Stomach (tissue), 9 donors: ENCODE measurements around the gene PROM2. TPM values are rescaled to one million over a fixed set of nuclear protein-coding genes. Genes with fewer than 3 reads are reported as not detected.

Experiments used
- DNase-seq, 2 donors: peaks; one replicate each; pipeline versions ENCODE4 v3.0.0 to v3.0.0-alpha.2; 2013 to 2019
- H3K27ac ChIP-seq, 5 donors: fragments of 200-600 bp in 4 of 5; sonication (generic) in 4 of 5; one replicate each; pipeline ENCODE4 v1.5.1; 2013 to 2019; ENCODE audit warnings: mild to moderate bottlenecking in 1 of 5, moderate library complexity in 1 of 5
- H3K27me3 ChIP-seq, 3 donors: fragments of 200-600 bp; sonication (generic); one replicate each; pipeline ENCODE4 v1.5.1; 2017 to 2019; ENCODE audit warnings: mixed run types in 1 of 3
- H3K36me3 ChIP-seq, 4 donors: fragments of 200-600 bp; sonication (generic); 1 replicate in 3 of 4; 2 replicates in 1 of 4; pipeline ENCODE4 v1.5.1; 2016 to 2019
- H3K4me1 ChIP-seq, 4 donors: fragments of 200-600 bp; sonication (generic); one replicate each; pipeline ENCODE4 v1.5.1; 2016 to 2019
- H3K4me3 ChIP-seq, 4 donors: fragments of 200-600 bp; sonication (generic) in 3 of 4; one replicate each; pipeline ENCODE4 v1.5.1; 2016 to 2019; ENCODE audit warnings: mild to moderate bottlenecking in 1 of 4
- H3K9me3 ChIP-seq, 4 donors: fragments of 200-600 bp; sonication (generic); one replicate each; pipeline ENCODE4 v1.5.1; 2016 to 2019
- CTCF ChIP-seq, 7 experiments: fragments of 450-650 bp in 4 of 7; fragments of 200-600 bp in 3 of 7; sonication (generic) in 3 of 7; IDR thresholded peaks; one replicate each; pipeline ENCODE4 v1.5.1; 2016 to 2019; ENCODE audit warnings: antibody characterized with exemption in 7 of 7, control low read depth in 2 of 7, mild to moderate bottlenecking in 1 of 7
- EP300 ChIP-seq: sonication (generic); formaldehyde crosslinking; IDR thresholded peaks from one replicate; pipeline ENCODE4 v1.6.1; 2017; ENCODE audit warnings: antibody characterized with exemption
- POLR2A ChIP-seq, 4 donors: fragments of 450-650 bp; IDR thresholded peaks; one replicate each; pipeline ENCODE4 v1.6.1; 2016; ENCODE audit warnings: antibody characterized with exemption in 4 of 4, control low read depth in 2 of 4, mild to moderate bottlenecking in 1 of 4, moderate library complexity in 1 of 4
- POLR2AphosphoS5 ChIP-seq, 3 donors: sonication (generic); formaldehyde crosslinking; IDR thresholded peaks; one replicate each; pipeline ENCODE4 v1.6.1; 2016; ENCODE audit warnings: antibody characterized with exemption in 3 of 3
- WGBS, 5 donors: extraction: QIAGEN DNeasy Blood & Tissue Kit in 3 of 5; methylation state at CpG; one replicate each; pipeline versions ENCODE4 v1.1.5 to v1.1.7; 2013 to 2018; 5-methylcytosine and 5-hydroxymethylcytosine counted together
- intact Hi-C: fragments of 100-400 bp; cut with DNase I; formaldehyde crosslinking; loops from one replicate; pipeline ENCODE4 v1.15.1; 2023; ENCODE audit warnings: low total_unique reads
- polyA plus RNA-seq, 3 donors: library from polyadenylated mRNA; stranded (reverse); fragments of 200-250 nt; gene quantifications; one replicate each; pipeline ENCODE4 v1.2.3, GENCODE V29; 2013
- total RNA-seq, 5 donors: library from RNA; depleted of rRNA; stranded (reverse); fragments of >200 nt; gene quantifications; one replicate each; pipeline versions ENCODE4 v1.1.0 to v1.2.3, GENCODE V29; 2014 to 2016
- donor health status: healthy with polysubstance abuse.
- donor health status: Bipolar disorder and iron deficiency.
- donor health status: healthy.

Gene PROM2
- total and polyA plus RNA-seq, 8 donors = 6.0 to 370 (median 27.9) TPM

- Histone ChIP-seq H3K4me1 (peaks cover 0 to 24% (median 12%) of the 10 kb centered on the region in 4 donors), H3K4me3 (no peak overlapping the region), H3K36me3 (no peaks in the 10 kb centered on the region), H3K9me3 (no peaks in the 10 kb centered on the region), H3K27ac (no peak overlapping the region), H3K27me3 (peaks cover 0 to 66% (median 0%) of the 10 kb centered on the region in 3 donors)
- TF ChIP-seq POLR2AphosphoS5 (IDR thresholded peaks at IDR 0.05) (no peak), POLR2A (IDR thresholded peaks at IDR 0.05) (no peak), CTCF (IDR thresholded peaks at IDR 0.05) (no peak), EP300 (no peak)
- DNase-seq = no peak
- WGBS, 5 donors = 76 to 90% (median 88%) methylated on average over 9 of the region's 9 CpGs
- intact Hi-C loops = no loop called here
Measured at GRCh38 chr2:95298486-95299111, 24.4 kb downstream of the PROM2 start.

GRCh38 chr2:95299961-95300360 lies 25.7 kb downstream of the PROM2 start:
- Histone ChIP-seq H3K27me3 (peaks cover 0 to 63% (median 0%) of the 10 kb centered on the region in 3 donors), H3K4me1 (peaks cover 0 to 26% (median 16%) of the 10 kb centered on the region in 4 donors), H3K4me3 (no peak overlapping the region), H3K36me3 (no peaks in the 10 kb centered on the region), H3K27ac (no peak overlapping the region), H3K9me3 (no peaks in the 10 kb centered on the region)
- WGBS, 5 donors = 58 to 77% (median 72%) methylated on average over 7 to 9 of the region's 9 CpGs
- intact Hi-C loops = no loop called here
- TF ChIP-seq POLR2AphosphoS5 (IDR thresholded peaks at IDR 0.05) (no peak), CTCF (IDR thresholded peaks at IDR 0.05) (no peak), POLR2A (IDR thresholded peaks at IDR 0.05) (no peak), EP300 (no peak)
- no peak for DNase-seq

- Histone ChIP-seq H3K27ac (peak overlapping the region in 1 of 5 donors; percentile 9), H3K9me3 (no peaks in the 10 kb centered on the region), H3K4me3 (no peak overlapping the region), H3K27me3 (peaks cover 0 to 59% (median 0%) of the 10 kb centered on the region in 3 donors), H3K36me3 (no peaks in the 10 kb centered on the region), H3K4me1 (peaks cover 0 to 30% (median 20%) of the 10 kb centered on the region in 4 donors)
- DNase-seq = peak; percentile 55 to 60
- TF ChIP-seq POLR2AphosphoS5 (IDR thresholded peaks at IDR 0.05) (no peak), POLR2A (IDR thresholded peaks at IDR 0.05) (no peak), CTCF (IDR thresholded peaks at IDR 0.05) (no peak), EP300 (no peak)
- WGBS, 5 donors = 9 to 34% (median 19%) methylated on average over 7 to 11 of the region's 11 CpGs
- intact Hi-C loops = no loop called here
Measured at GRCh38 chr2:95300450-95300849, 26.2 kb downstream of the PROM2 start.

- TF ChIP-seq POLR2AphosphoS5 (IDR thresholded peaks at IDR 0.05) = no peak
- no peak for TF ChIP-seq POLR2A (IDR thresholded peaks at IDR 0.05)
- TF ChIP-seq CTCF (IDR thresholded peaks at IDR 0.05) = no peak
- TF ChIP-seq EP300 = no peak
- Histone ChIP-seq H3K36me3 (no peaks in the 10 kb centered on the region), H3K4me1 (peaks cover 0 to 36% (median 25%) of the 10 kb centered on the region in 4 donors), H3K9me3 (no peaks in the 10 kb centered on the region), H3K27ac (peak overlapping the region in 1 of 5 donors; percentile 9), H3K27me3 (peaks cover 0 to 57% (median 0%) of the 10 kb centered on the region in 3 donors), H3K4me3 (no peak overlapping the region)
- WGBS, 5 donors = 79 to 100% (median 87%) methylated on average over 3 to 4 of the region's 4 CpGs
- intact Hi-C loops = no loop called here
- DNase-seq = no peak
Measured at GRCh38 chr2:95301186-95301585, 26.9 kb downstream of the PROM2 start.
